Epithelial cell of esophagus (primary cell): ENCODE data around the gene ACSF2.

ENCODE experiments used
- DNase-seq: peaks from one replicate; pipeline ENCODE4 v3.0.0; 2010; ENCODE audit warnings: low read depth
- H3K4me3 ChIP-seq: 2 replicates; pipeline ENCODE4 v1.5.1; 2011; ENCODE audit warnings: mild to moderate bottlenecking, low read length, control low read depth
- CTCF ChIP-seq: IDR thresholded peaks from 2 replicates; pipeline ENCODE4 v1.5.1; 2011; ENCODE audit warnings: low read depth, mild to moderate bottlenecking, low read length, control low read depth, inconsistent platforms; ENCODE audit not compliant: insufficient read depth; ENCODE audit errors: missing control alignments

Gene ACSF2

GRCh38 chr17:50466371-50467113 lies 40.5 kb downstream of the ACSF2 start:
- no peak for DNase-seq
- no peak for TF ChIP-seq CTCF
- H3K4me3 ChIP-seq: no peak overlapping the region

- no peak for TF ChIP-seq CTCF
- DNase-seq: no peak
- no peak overlapping the region for H3K4me3 ChIP-seq
Measured at GRCh38 chr17:50467114-50467854, 41.3 kb downstream of the ACSF2 start.

- H3K4me3 ChIP-seq: no peak overlapping the region
- TF ChIP-seq CTCF: no peak
- DNase-seq: no peak
Measured at GRCh38 chr17:50467855-50468303, 41.9 kb downstream of the ACSF2 start.

- H3K4me3 ChIP-seq: no peak within 1 kb of the TSS
- DNase-seq: no peak
- no peak for TF ChIP-seq CTCF
Measured at GRCh38 chr17:50468304-50469207, 42.5 kb downstream of the ACSF2 start, which contains the start of gene CHAD. Gene CHAD, minus strand, starts transcription at chr17:50468880. Its CDS starts 67 bp downstream, at chr17:50468813.

- H3K4me3 ChIP-seq: no peak overlapping the region
Measured at GRCh38 chr17:50469208-50469605, 43.2 kb downstream of the ACSF2 start.

More at GRCh38 chr17:50469208-50469605, 43.2 kb downstream of the ACSF2 start:
- DNase-seq: no peak
- no peak for TF ChIP-seq CTCF
